ENCODE measurements around the gene ATG10.

DNA sequence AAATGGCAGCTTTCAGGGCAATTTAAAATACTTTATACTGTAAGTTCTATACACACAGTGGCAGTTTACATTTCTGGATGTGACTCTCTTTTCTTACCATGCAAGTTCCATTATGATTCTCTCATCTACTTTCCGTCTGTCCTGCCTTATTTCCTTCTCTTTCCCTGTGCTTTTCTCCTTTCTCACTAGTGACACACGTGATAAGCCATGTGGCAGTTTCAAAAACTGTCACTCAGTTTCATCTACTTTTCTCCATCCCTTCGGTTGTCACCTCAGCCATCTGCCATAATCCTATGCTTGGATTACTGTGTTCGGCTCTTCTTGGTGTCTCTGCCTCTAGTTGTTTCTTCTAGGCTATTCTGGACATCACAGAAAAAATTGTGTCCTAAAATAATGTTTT is 46.8 kb upstream of the ATG10 start:
- TF ChIP-seq CTCF (IDR thresholded peaks at IDR 0.05), result no peak
- TF ChIP-seq ZFX (IDR thresholded peaks at IDR 0.05; ENCODE audit: borderline replicate concordance), result no peak

All from 22Rv1 (cell line).